Adrenal gland (tissue), 12 donors: ENCODE measurements around the gene C18orf63. TPM values are rescaled to one million over a fixed set of nuclear protein-coding genes. Genes with fewer than 3 reads are reported as not detected.

Experiments used
- DNase-seq, 7 donors: peaks; one replicate each; pipeline ENCODE4 v3.0.0-alpha.2; 2019 to 2020
- H3K27ac ChIP-seq, 5 donors: fragments of 200-600 bp; sonication (generic) in 4 of 5; 1 replicate in 3 of 5; 2 replicates in 2 of 5; pipeline versions ENCODE4 v1.5.1 to v1.8.0; 2016 to 2020; ENCODE audit warnings: mild to moderate bottlenecking in 1 of 5
- H3K27me3 ChIP-seq: fragments of 200-600 bp; 2 replicates; pipeline ENCODE4 v1.8.0; 2021
- H3K36me3 ChIP-seq, 2 donors: fragments of 200-600 bp; replicated peaks in 1 of 2; 1 replicate in 1 of 2; 2 replicates in 1 of 2; pipeline versions ENCODE4 v1.5.1 to v1.8.0; 2018 to 2022
- H3K4me1 ChIP-seq, 2 donors: fragments of 200-600 bp; replicated peaks in 1 of 2; 1 replicate in 1 of 2; 2 replicates in 1 of 2; pipeline versions ENCODE4 v1.5.1 to v1.8.0; 2018 to 2021
- H3K4me3 ChIP-seq, 4 donors: fragments of 200-600 bp; sonication (generic) in 3 of 4; one replicate each; pipeline ENCODE4 v1.5.1; 2016 to 2018
- H3K9me3 ChIP-seq, 3 donors: fragments of 200-600 bp; sonication (generic) in 1 of 3; replicated peaks in 1 of 3; 1 replicate in 2 of 3; 2 replicates in 1 of 3; pipeline versions ENCODE4 v1.5.1 to v1.8.0; 2016 to 2021
- CTCF ChIP-seq, 6 experiments: fragments of 450-650 bp in 4 of 6; fragments of 200-600 bp in 2 of 6; sonication (generic) in 1 of 6; IDR thresholded peaks; 1 replicate in 5 of 6; 2 replicates in 1 of 6; pipeline versions ENCODE4 v1.5.1 to v1.8.0; 2016 to 2021; ENCODE audit warnings: antibody characterized with exemption in 6 of 6, mild to moderate bottlenecking in 2 of 6, moderate library complexity in 1 of 6
- POLR2A ChIP-seq, 2 donors: fragments of 450-650 bp; IDR thresholded peaks; one replicate each; pipeline ENCODE4 v1.6.1; 2017; ENCODE audit warnings: antibody characterized with exemption in 2 of 2, mild to moderate bottlenecking in 2 of 2, moderate library complexity in 1 of 2
- WGBS, 4 donors: extraction: QIAGEN DNeasy Blood & Tissue Kit in 2 of 4; methylation state at CpG; one replicate each; pipeline versions ENCODE4 v1.1.5 to v1.1.7; 2013 to 2017; 5-methylcytosine and 5-hydroxymethylcytosine counted together
- intact Hi-C, 2 donors: fragments of 100-400 bp; cut with DNase I; formaldehyde crosslinking; loops; one replicate each; pipeline versions ENCODE4 v1.14.1 to v1.15.0; 2022 to 2023
- polyA plus RNA-seq, 3 donors: library from polyadenylated mRNA; stranded (reverse); fragments of 200-250 nt in 2 of 3; fragments of 350-450 nt in 1 of 3; fragmentation: Illumina TruSeq in 1 of 3; extraction: RNeasy Lipid Tissue Mini Kit (QIAGEN cat#74804) in 1 of 3; gene quantifications; one replicate each; pipeline ENCODE4 v1.2.3, GENCODE V29; 2013 to 2014
- total RNA-seq, 9 donors: library from RNA; depleted of rRNA in 4 of 9; stranded (reverse); fragments of >200 nt in 4 of 9; fragments of 120-200 nt in 1 of 9; fragmentation: NEBNext Ultra II Directional in 1 of 9; extraction: Animal tissue kit (Norgen Biotek cat#: 25700) in 1 of 9; gene quantifications; one replicate each; pipeline versions ENCODE4 v1.1.0 to v1.2.4, GENCODE V29; 2013 to 2023
- donor health status: healthy with polysubstance abuse.
- donor health status: Bipolar disorder and iron deficiency.
- donor health status: DM: yes; HTN: yes; CAD: no.
- donor health status: DM: no; HTN: no; CAD: no.
- donor health status: DM: no; HTN: no; CAD: no.
- donor health status: DM: yes; HTN: yes; CAD: no.

Gene C18orf63
- total and polyA plus RNA-seq, 12 donors: under 0.01 TPM; not detected in 11

- no peak for DNase-seq
- 29 to 45% (median 34%) methylated on average over 2 of the region's 2 CpGs for WGBS, 4 donors
- H3K9me3 ChIP-seq: no peaks in the 10 kb centered on the region
- H3K4me3 ChIP-seq: no peak overlapping the region
- intact Hi-C loops: no loop called here
- peaks cover 6% of the 10 kb centered on the region for H3K27me3 ChIP-seq
- no peak overlapping the region for H3K27ac ChIP-seq
- no peaks in the 10 kb centered on the region for H3K36me3 ChIP-seq
- TF ChIP-seq CTCF (IDR thresholded peaks at IDR 0.05) (no peak), POLR2A (IDR thresholded peaks at IDR 0.05) (no peak)
- H3K4me1 ChIP-seq: no peaks in the 10 kb centered on the region
Measured at GRCh38 chr18:74407888-74408287, 92.2 kb downstream of the C18orf63 start.

Other genes starting within 250 kb of the C18orf63 start
- 1 to 10 TPM in 8 of 9 donors, under 1 TPM in 1; 0.93 to 4.5 (median 2.1) TPM for gene FBXO15, start 168.0 kb upstream of the C18orf63 start, total RNA-seq
- 1 to 10 TPM; 2.5 to 8.7 (median 5.7) TPM for gene FBXO15, start 168.0 kb upstream of the C18orf63 start, polyA plus RNA-seq
- gene TIMM21, start 167.3 kb upstream of the C18orf63 start, total RNA-seq: 10 to 100 TPM in 8 of 9 donors, 1 to 10 TPM in 1; 7.1 to 52.4 (median 35.5) TPM
- 100 to 1,000 TPM in 1 of 3 donors, 10 to 100 TPM in 2; 17.7 to 102 (median 18.2) TPM for gene TIMM21, start 167.3 kb upstream of the C18orf63 start, polyA plus RNA-seq
- gene CYB5A, start 23.9 kb upstream of the C18orf63 start, total RNA-seq: 100 to 1,000 TPM in 6 of 9 donors, 10 to 100 TPM in 3; 70.8 to 286 (median 138) TPM
- 100 to 1,000 TPM in 1 of 3 donors, 10 to 100 TPM in 2; 62.0 to 207 (median 84.4) TPM for gene CYB5A, start 23.9 kb upstream of the C18orf63 start, polyA plus RNA-seq
- gene DIPK1C, start 141.5 kb downstream of the C18orf63 start, total RNA-seq: under 1 TPM in 2 of 9 donors, not detected in 7; 0.22 to 0.37 TPM
- under 1 TPM in 1 of 3 donors, not detected in 2; 0.17 TPM for gene DIPK1C, start 141.5 kb downstream of the C18orf63 start, polyA plus RNA-seq
- gene CNDP2, start 180.5 kb downstream of the C18orf63 start, total RNA-seq: 100 to 1,000 TPM in 5 of 9 donors, 10 to 100 TPM in 4; 64.8 to 159 (median 104) TPM
- 100 to 1,000 TPM in 1 of 3 donors, 10 to 100 TPM in 2; 49.7 to 105 (median 52.4) TPM for gene CNDP2, start 180.5 kb downstream of the C18orf63 start, polyA plus RNA-seq
- gene CNDP1, start 218.7 kb downstream of the C18orf63 start, total RNA-seq: not detected
- under 1 TPM in 2 of 3 donors, not detected in 1; 0.16 to 0.27 TPM for gene CNDP1, start 218.7 kb downstream of the C18orf63 start, polyA plus RNA-seq